GM10266 (cell line): Measurements from ENCODE around the gene SPATA3.

Experiments
- DNase-seq: peaks from one replicate; pipeline ENCODE4 v3.0.0; 2012; ENCODE audit errors: extremely low spot score
- TF ChIP-seq, protein P1 (sequence below): IDR thresholded peaks from 2 replicates; pipeline ENCODE4 v1.5.1; 2012; ENCODE audit warnings: mild to moderate bottlenecking, low read depth; ENCODE audit not compliant: control insufficient read depth, insufficient read depth; ENCODE audit errors: missing control alignments

The SPATA3 gene

DNA sequence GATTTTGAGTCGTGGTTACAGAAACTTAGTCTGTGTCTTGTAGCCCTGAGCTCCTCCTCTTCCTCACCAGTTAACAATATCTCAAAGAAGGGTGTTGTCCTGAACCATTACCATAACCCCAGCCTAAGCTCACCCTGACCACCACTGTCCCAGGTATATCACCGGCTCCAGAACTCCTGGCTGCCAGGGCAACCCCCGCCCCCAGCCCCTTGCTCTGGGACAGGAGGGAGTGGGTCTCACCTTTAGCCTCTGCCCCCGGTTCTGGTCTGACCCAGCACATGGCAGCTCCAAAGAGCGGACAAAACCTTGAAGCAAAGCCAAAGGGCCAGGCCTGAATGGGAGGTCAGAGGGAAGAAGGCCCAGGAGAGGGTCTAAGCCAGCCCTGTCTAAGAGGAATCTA lies 55.2 kb downstream of the SPATA3 start:
- TF ChIP-seq, protein P1, sequence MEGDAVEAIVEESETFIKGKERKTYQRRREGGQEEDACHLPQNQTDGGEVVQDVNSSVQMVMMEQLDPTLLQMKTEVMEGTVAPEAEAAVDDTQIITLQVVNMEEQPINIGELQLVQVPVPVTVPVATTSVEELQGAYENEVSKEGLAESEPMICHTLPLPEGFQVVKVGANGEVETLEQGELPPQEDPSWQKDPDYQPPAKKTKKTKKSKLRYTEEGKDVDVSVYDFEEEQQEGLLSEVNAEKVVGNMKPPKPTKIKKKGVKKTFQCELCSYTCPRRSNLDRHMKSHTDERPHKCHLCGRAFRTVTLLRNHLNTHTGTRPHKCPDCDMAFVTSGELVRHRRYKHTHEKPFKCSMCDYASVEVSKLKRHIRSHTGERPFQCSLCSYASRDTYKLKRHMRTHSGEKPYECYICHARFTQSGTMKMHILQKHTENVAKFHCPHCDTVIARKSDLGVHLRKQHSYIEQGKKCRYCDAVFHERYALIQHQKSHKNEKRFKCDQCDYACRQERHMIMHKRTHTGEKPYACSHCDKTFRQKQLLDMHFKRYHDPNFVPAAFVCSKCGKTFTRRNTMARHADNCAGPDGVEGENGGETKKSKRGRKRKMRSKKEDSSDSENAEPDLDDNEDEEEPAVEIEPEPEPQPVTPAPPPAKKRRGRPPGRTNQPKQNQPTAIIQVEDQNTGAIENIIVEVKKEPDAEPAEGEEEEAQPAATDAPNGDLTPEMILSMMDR: no peak
- DNase-seq: no peak

DNA sequence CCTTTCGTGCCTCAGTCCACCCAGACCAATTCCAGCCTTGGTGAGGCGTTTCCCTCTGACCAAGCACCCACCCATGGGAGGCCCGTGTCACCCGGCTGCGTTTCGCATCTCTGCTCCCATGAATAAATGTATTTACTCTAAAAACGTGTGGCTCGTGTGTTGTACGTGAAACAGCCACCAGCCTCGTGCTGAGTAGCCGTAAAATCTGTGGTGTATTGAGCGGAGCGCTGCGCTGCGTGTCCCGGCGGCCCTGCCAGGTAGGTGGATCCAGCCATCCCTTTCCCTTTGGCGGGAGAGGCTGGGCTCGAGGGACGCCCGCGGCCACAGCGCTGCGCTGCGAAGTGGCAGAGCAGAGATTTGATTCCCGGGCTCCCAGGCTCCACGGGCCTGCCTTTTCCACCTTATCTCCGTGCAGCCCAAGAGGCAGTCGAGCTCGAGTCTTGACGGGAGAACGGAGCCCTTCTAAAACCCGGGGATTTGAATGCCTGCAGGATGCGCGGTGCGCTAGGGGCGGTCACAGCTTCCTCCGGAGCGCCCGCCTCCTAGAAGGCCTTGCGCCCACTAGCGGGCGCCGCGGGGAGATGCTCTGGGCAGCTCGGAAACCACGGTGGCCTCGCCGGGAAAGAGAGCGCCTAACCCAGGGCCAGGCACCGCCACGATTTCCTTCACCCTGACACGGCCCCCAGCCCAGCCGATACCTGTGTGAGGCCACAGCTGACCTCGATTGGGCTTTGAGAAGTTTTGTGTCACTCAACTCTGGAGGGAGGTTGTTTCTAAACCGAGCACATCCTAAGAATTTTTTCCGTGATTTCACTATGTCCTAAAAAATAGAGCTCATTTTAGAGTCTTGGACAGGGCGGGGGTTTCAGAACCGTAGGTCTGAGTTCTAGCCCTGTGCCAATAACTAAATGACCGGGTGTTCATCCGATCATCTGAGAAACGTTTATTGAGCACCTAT lies 56.9 kb downstream of the SPATA3 start:
- DNase-seq: peak; percentile 85

DNA sequence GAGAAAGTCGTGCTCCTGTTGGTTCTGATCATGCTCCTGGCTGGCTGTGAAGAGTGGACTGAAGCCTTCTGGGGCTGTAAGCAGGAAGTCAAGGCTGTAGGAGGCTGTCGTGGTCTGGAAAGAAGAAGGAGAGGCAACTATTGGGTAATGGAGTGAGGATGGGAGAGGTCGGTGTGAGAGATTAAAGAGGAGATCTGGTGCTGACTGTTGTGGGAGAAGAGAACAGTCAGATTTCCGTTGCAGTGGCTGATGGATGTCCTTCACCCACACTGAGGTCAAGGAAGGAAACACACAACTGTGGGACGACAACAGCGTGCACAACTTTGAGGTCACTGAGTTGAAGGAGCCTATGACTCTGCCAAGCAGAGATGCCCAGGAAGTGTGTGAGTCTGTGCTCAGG lies 57.9 kb downstream of the SPATA3 start:
- TF ChIP-seq, protein P1: no peak
- no peak for DNase-seq

More for the DNA sequence above, 56.9 kb downstream of the SPATA3 start:
- TF ChIP-seq, protein P1: peak; percentile 95

DNA sequence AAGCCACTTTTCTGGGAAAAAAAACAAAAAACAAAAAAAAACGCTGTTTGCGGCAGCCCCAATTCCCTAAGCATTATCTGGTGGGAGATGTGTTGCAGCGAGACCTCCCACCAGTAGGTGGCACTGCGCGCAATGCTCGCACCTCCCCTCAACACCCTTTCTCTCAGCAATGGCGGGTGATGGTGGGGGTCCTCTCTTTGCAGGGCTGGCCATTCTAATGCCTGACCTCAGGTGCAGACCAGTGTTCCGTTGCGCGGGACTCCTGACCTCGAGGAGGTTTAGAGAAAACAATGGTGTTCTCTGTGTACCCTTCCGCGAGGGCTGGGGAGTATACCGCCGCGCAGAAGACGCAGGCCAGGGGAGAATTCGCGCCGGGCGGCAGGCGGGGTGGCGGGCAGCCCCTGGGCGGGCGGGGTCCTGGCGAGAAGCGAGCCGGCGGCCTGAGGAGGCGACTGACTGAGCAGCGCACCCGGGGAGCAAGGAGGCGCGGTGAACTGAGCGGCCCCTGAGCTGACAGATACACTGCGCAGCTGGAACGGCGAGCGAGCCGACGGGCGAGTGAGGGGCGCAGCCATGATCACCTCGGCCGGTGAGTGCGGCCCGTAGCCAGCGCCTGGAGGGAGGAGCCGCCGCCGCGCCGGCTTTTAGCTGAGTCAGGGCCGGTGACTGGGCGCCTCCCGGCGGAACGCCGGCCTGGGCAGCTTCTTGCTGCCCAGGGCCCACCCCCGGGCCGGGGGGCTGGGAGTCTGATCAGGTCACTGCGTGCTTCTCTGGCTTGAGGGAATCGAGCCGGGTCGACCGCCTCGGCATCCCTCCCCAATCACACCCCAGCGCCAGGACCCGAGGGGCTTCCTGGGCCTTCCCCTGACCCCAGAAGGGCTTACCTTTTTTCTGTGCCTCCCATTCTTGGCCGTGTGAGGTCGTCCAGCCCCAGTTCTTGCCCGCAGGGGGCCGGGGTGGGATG lies 60.8 kb downstream of the SPATA3 start, which contains the start of gene PSMD1:
TSS of gene PSMD1 (plus strand) at position 415 of the 964 bp plus-strand sequence. CDS start at position 574, 159 bp downstream.
- TF ChIP-seq, protein P1: peak; percentile 97
- peak; percentile 95 for DNase-seq

DNA sequence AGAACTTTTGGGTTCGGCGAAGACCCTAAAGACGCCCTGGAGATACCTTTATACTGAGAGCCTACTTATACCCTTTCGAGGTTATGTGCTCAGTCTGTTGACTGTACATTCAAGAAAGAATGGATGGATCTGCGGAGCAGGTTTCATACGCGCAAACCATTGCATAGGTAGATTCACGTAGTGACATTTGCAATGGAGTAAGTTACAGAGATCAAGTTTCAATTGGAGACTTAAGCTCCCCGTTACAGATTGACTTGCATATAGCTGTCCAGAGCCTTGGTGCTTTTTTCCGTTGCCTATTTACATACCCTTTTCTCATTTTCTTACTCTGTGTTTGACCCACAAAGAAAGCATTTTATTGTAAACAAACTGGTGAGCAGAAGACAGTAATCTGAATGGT lies 61.7 kb downstream of the SPATA3 start:
- DNase-seq: no peak
- TF ChIP-seq, protein P1: no peak
